ENCODE results near the gene NSUN3.

The NSUN3 gene

DNA sequence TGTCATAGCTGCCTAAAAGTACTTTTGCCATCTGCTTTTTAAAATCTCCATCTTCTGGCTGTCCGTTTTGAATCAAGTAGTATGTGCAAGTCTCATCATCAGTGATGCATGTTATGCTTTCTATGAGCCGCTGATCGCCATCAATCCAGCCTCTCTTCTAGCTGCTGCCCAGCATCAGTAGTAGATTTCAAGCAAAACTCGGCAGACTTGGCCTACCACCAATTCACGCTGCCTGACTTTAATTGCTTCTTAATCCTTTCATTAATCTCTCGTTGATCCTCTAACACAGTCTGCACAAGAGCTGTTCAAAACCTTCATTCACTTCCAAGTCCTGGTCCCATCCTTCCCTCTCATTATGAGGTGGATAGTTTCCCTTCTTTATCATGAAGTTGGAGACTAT, 104.9 kb downstream of the NSUN3 start:
- no peak for TF ChIP-seq CTCF (IDR thresholded peaks at IDR 0.05)
- Histone ChIP-seq H3K4me3 (no peak overlapping the region), H3K27ac (no peak overlapping the region)
- no peak for DNase-seq (ENCODE audit: low spot score)

- no peak for TF ChIP-seq CTCF (IDR thresholded peaks at IDR 0.05)
- no peak for DNase-seq (ENCODE audit: low spot score)
- Histone ChIP-seq H3K4me3 (no peak overlapping the region), H3K27ac (no peak overlapping the region)
Measured at GRCh38 chr3:94171954-94172353, 109.1 kb downstream of the NSUN3 start.

GRCh38 chr3:94172695-94173310, 109.9 kb downstream of the NSUN3 start:
- Histone ChIP-seq H3K4me3 (no peak overlapping the region), H3K27ac (no peak overlapping the region)
- no peak for TF ChIP-seq CTCF (IDR thresholded peaks at IDR 0.05)
- no peak for DNase-seq (ENCODE audit: low spot score)

DNA sequence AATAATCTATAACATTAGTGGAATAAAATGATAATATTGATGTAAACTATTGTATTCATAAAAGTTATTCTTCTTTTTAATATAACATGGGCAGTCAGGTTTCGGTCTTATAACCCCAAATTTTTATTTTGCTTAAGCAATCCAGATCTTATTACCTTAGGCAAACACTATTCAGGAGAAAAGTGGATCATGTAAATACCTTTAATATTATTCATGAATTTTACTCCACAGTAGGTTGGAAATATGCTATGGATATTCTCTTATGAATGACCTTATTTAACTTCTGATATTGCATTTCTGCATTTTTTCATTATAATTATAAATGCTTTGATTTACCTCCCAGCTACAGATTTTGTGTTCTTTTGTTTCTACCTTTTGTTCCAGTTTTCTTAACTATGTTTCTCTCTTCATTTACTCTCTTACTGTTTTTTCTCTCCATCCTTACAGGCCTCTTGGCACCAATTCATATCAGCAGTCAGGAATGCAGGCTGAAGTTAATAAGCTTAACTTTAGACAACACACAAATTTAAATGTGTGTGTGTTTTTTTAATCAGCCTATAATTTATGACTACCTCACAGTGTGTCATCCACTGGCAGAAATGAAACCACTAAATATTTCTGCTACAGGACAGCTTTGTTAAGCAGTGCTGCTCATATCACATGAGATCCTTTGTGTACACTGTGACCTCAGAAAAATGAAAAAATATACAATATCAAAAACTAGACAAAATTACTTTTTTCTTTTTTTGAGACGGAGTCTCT, 111.0 kb downstream of the NSUN3 start:
- DNase-seq (ENCODE audit: low spot score): no peak
- no peak for TF ChIP-seq CTCF (IDR thresholded peaks at IDR 0.05)
- Histone ChIP-seq H3K4me3 (no peak overlapping the region), H3K27ac (no peak overlapping the region)

DNA sequence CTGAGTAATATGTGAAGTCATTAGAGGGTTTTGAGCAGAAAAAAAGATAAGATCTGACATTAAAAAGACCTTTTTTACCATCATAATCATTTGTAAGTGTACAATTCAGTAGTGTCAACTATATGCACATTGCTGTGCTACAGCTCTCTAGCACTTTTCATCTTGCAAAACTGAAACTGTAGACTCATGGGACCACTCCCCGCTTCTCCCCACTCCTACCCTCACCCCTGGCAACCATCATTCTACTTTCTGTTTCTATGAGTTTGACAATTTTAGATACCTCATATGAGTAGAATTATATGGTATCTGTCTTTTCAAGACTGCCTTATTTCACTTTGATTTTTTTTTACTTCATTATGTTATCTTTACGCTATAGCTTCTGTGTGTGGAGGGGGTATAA, 112.8 kb downstream of the NSUN3 start:
- no peak for TF ChIP-seq CTCF (IDR thresholded peaks at IDR 0.05)
- DNase-seq (ENCODE audit: low spot score): no peak
- H3K4me3 ChIP-seq: no peak overlapping the region
- H3K27ac ChIP-seq: no peak overlapping the region

DNA sequence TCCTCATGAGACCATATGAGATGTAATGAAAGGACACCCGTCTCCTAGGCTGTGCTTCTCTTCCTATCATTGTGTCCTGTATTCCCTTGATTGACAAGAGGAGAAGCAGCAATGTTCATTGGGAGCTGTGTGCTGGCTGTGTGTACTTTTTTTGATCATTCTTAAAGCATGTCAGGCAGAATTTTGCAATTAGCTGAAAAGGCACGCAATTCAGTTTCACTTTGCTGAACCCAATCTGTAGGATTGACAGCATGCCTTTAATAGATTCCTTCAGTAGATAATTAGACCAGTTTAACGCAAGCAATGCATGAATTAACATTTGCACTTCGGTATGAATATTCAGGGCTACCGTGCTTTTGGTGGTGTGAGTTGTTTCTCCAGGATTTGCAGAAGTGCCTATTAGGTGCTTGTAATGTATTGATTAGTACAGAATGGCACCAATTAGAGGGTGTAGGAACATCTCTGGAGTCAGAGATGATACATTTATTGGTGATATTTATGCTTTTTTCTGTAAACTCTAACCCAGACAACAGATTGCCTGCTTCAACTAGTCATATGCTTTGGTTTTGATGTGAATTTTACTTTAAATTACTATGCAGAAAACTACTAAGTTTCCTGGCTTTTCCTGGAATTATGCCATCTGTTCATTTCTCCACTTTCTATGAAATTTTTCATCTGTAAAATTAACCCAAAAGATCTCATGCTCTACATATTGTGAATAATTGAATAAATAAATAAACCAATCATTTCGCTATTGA, 114.3 kb downstream of the NSUN3 start:
- no peak overlapping the region for H3K27ac ChIP-seq
- no peak for TF ChIP-seq CTCF (IDR thresholded peaks at IDR 0.05)
- peak overlapping the region; percentile 21 for H3K4me3 ChIP-seq
- no peak for DNase-seq (ENCODE audit: low spot score)

All from coronary artery (tissue), 2 donors.